GM12891 (cell line): ENCODE results near the gene PROKR1.

Experiments used
- POLR2A ChIP-seq: IDR thresholded peaks from 2 replicates; pipeline ENCODE4 v1.6.1; 2011; ENCODE audit warnings: low read depth, low read length, control low read depth
- POLR2AphosphoS5 ChIP-seq: IDR thresholded peaks from 2 replicates; pipeline ENCODE4 v1.6.1; 2011; ENCODE audit warnings: low read depth, low read length, control low read depth
- POU2F2 ChIP-seq: IDR thresholded peaks from 2 replicates; pipeline ENCODE4 v1.6.1; 2011; ENCODE audit warnings: low read depth, mild to moderate bottlenecking, control low read depth, low read length, moderate library complexity
- SPI1 ChIP-seq: IDR thresholded peaks from 2 replicates; pipeline ENCODE4 v1.6.1; 2011; ENCODE audit warnings: low read depth, low read length, control low read depth
- TAF1 ChIP-seq: IDR thresholded peaks from 2 replicates; pipeline ENCODE4 v1.6.1; 2011; ENCODE audit warnings: low read depth, low read length, control low read depth

DNA sequence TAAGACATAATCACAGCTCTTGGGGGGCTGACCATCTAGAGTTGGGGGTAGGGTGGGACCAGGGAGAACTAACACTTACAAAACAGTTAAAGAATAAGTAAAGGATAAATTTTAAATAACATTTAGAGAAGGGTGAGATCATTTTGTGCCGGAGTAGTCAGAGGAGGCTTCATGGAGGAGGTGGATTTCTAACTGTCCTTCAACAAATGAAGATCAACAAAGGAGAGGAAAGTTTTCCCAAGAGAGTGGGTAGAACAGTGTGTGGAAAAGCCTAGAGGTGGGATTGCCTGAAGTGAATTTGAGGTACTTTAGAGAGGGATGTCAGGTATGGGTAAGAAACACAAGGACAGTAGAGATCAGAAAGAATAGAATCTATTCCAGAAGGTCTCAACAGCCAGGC lies 7.3 kb downstream of the PROKR1 start:
- no peak for TF ChIP-seq POLR2A
- no peak for TF ChIP-seq POLR2AphosphoS5
- TF ChIP-seq TAF1, result no peak
- TF ChIP-seq POU2F2, result no peak
- TF ChIP-seq SPI1, result no peak
